GM21515 (cell line): ENCODE data around the gene RNU5D-1.

Experiments used
- ATAC-seq: cut with Tn5 transposase; IDR thresholded peaks from one replicate; pipeline ENCODE4 v1.9.1; 2021; ENCODE audit not compliant: unreplicated experiment

RNU5D-1 gene

DNA sequence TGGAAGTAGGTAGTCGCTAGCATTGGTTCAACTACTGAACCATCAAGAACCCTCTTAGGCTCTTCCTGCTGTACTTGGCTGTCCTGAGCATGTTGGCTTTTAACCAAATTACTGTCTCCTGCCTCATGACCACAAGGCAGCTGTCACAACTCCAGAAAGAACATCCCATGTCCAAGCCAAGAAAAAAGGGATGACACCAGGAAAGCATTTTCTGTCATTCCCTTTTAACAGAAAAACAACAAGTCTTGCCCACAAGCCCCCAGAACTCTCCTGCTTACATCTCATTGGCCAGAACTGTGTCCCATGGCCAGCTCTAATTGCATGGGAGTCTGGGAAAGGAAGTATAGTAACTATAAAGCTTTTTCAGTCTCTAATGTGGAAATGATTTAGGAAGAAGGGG lies 2.4 kb upstream of the RNU5D-1 start:
- ATAC-seq = no peak

DNA sequence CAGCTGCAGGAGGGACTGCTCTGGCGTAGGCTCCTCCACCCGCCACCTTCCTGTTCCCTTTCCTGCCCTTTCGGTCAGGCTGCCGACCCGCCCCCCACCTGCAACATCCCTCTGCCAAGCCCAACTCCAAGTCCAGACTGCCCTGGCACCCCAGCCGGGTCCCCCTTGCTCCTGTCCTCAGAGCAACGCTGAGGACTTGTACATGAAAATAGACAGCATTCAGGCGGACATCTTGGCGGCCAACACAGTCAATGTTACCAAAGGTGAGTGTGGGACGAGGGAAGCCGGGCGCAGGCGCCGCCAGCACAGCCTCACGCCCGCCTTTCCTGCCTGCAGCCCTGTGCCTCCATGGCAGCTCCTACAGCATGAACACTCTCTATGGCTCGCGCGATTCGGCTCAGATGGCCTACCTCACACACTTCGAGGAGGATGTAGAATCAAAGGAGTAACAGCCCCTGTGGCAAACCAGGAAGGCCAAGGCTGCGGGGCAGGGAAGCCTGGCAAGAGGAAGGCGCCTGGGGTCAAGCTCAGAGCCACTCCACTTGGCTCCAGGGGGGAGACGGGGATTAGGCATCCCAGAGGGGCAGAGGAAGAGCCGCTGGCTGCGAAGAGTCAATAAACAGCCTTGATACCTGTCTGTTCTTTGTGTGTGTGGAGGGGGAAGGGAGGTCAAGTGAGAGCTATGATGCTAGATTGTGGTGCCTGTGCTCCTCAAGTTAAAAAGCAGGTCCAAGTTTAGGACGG lies 5.8 kb downstream of the RNU5D-1 start:
- ATAC-seq = no peak

DNA sequence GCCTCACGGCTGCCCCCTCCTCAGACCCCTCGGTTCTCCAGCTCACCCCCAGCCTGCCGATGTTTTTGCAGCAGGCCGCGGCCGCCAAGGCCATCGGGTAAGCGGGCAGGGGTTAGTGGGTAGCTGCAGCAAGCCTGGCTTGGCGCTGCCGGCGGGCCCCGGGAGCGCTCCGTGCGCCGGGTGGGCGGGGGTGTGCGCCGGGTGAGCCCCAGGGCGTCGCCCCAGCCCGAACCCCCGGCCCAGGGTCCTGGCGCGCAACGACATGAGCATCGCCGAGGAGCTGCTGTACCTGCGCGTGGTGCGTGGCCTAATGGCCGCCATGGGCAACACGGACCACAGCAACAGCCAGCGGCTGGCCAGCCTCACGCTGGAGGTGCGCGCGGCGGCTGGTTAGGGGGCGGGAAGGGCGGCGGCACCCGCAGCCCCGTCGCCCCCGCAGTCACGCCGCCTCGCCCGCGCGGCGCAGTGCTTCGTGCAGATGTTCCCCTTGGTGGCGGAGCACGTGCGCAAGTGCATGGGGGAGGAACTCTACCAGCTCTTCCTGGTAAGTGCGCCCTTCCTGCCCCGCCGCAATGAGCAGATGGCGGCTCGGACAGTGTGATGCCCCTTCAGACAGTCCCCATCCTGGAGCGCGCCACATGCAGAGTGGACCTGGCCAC lies 6.5 kb downstream of the RNU5D-1 start:
- no peak for ATAC-seq

DNA sequence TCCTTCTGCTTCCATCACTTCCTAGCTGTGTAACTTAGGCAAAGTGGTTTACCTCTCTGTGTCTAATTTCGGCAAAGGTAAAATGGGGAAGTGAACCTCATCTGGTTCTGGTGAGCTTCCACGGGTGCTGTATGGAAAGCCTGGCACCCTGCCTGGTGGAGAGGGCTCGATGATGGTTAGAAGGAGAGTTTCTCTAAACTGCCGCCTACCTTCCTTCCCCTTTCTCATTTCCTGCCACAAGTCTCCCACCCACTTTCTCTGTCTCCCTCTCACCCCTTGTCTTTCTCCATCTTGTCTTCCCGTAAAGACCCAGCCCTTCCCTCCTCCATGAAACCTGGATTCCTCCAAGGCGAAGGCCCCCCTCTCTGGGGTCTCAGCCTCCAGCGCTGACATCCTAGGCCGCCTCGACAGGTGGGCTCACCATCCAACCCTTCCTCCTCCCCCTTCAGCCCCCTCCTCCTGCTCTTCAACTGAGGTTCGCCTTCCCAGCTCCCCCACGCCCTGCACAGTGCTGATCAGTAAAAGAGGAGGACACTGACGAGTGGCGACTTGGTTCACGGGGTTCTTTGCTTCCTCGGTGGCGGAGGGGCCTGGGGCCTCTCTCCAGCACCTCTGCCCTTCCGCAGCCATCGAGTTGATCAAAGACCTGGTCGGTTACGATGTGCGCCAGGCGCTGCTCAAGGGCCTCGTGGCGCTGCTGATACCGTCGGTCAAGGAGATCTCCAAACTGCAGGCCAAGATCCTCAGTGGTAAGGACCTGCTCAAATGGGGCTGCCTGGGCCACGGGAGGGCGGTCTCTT lies 7.3 kb downstream of the RNU5D-1 start:
- no peak for ATAC-seq

DNA sequence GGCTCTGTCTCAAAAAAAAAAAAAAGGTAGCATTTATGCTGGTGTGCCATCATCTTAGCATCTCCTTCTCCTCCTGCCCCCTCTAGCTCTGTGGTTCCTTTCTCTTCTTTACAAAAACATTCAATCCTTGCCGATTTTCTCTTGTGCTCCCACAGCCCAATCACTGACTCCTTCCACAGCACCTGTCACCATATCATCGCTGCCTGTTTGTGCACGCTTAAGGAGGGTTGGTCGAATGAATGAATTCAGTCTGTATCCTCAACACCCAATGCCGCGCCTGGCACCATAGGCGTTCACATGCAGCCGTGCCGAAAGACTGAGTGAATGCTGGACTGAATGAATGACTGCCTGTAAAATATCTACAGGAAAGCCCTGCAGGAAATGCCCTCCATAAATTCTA lies 7.9 kb downstream of the RNU5D-1 start:
- no peak for ATAC-seq

DNA sequence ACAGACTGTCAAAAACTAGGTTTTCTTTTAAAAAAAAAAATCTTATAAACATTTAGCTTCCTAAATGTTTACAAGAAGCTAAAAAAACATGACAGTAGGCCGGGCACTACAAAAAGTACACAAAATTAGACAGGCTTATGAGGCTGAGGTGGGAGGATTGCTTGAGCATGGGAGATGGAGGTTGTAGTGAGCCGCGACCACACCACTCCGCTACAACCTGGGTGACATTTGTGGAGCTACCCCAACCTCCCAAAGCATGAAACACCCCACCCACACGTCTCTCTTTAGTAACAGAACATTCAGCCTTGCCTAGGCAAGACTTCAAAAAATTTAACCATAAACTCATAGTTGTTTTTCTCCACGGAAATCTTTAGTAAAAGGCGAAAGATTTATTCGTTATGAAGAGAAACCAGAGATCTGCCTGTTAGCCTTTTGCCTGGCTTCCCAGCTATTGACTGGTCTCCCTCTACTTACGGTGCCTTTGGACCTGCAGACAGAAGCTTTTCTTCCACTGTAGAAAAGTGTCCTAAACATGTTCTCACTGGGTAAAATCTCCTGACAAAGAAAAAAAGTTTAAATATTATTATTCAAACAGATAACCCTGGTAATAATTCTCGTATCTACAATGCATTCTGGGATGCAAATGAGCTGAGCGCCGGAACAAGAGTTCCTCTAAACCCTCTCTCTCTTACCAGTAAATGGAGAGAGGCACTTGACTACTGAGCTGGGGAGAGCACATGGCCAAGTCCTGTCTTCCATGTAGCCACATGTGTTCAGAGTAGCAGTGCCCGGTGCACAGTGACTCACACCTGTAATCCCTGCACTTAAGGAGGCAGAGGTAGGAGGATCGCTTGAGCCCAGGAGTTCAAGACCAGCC lies 9.2 kb downstream of the RNU5D-1 start:
- peak; percentile 64 for ATAC-seq

DNA sequence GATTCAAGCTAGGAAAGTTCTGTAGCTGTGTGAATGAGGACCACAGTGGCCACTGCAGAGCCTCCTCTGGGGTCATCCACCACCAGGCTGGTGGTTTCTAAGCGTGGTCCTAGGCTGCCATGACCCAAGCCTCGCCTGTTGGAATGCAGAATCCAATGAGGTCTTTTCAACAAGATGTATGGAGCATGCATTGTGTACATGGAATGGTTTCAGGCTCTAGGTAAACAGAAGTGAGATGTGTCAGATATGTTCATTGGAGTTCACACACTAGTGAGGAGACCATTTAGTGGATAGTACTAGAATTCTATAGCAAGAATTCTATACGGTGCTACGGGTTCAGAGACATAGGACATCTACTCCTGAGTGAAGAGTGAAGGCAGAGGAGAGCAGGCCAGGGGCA lies 10.7 kb downstream of the RNU5D-1 start:
- no peak for ATAC-seq

DNA sequence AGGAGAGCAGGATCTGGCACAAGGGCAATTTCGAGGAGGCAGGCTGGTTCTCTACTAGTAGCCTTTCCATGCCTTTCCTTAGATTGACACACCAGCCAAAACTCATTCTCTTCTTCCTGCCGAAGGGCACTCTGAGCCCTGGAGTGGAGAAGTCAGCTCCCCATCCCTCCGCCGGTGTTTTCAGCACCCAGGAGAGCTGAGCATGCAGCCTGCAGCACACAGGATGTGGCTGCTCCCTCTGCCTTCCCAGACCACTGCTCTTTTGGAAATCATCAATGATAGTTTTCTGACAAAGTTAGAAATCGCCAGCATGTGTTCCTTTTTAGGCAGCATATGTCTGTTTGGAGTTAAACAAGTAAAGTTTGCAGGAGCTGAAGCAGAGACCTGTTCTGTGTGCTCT lies 11.7 kb downstream of the RNU5D-1 start:
- ATAC-seq = no peak

DNA sequence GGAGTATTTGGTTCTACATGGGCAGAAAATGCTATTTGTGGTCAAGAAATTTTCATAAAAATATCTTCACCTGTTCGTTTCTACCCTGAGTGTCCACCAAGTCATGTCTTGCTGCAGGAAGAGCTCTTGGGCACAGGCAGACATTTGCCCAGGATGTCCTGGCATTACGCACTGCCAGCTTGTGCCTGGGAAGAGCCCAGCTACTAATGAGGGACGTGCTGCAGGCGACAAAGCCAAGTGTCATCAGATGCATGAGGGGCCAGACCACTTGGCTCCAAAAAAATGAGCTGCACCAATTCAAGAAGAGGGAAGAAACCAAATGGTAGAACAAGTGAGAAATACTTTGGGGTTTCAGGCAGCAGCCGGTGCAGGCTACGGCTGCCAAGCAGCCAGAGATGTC lies 12.9 kb downstream of the RNU5D-1 start:
- no peak for ATAC-seq

DNA sequence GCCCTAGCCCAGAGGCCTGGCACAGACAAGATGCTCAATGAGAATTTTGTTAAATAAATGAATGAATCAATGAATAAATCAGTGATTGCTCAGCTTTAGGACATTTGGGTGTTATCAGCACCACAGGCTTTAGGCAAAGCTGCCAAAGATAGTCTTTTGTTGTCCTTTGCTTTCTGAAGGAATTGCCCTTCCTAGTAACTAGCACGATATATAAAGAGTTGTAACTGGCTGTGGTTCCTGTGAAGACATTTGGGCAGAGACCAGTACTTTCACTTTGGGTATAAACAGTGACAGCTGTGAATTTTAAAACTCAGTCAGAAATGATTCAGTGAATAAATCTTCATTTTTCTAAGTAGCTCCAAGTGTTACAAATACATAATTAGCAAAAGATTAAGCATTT lies 13.3 kb downstream of the RNU5D-1 start:
- no peak for ATAC-seq

DNA sequence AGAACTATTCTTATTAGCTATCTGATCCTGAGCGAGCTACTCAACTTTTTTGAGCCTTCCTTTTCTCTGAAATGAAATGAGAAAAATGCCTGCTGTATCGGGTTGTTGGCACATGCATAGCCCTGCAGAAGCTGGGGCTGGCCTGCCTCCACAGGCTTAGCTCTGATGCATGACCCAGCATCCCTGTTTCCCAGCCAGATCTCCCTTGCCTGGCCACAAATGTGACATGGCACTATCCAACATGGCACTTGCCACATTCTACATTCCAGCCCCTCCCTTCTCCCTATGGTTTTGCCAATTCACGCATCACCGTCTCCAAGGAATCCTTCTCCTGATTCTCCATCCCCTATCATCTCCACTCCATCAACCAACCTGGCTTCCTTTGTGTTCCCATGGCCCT lies 13.8 kb downstream of the RNU5D-1 start:
- no peak for ATAC-seq

DNA sequence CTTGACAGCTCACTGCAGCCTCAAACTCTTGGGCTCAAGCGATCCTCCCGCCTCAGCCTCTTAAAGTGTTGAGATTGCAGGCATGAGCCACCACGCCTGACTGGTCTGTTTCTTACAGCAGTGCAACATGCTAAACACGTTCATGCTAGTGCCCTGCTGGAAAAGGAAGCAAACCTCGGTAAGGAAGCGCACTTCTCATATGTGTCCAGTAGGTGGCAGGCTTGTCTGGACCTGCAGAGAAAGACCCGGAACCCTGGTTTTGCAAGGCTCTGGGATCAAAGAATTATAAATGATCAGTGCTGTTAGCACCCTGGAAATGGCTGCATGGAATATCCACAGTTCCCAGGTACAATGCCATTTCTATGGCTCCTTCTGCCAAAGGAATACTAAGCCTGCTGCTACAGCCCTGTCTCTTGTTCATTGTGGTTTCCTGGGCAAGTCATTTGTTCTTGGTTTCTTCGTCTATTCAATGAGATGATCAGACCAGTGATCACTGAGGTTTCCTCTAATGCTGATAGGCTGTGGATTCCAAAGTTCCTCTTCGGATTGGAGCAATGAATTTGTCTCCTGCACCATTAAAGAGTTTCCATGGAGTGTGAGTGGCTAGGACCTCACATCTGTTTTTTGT lies 15.9 kb downstream of the RNU5D-1 start:
- ATAC-seq = peak; percentile 44

DNA sequence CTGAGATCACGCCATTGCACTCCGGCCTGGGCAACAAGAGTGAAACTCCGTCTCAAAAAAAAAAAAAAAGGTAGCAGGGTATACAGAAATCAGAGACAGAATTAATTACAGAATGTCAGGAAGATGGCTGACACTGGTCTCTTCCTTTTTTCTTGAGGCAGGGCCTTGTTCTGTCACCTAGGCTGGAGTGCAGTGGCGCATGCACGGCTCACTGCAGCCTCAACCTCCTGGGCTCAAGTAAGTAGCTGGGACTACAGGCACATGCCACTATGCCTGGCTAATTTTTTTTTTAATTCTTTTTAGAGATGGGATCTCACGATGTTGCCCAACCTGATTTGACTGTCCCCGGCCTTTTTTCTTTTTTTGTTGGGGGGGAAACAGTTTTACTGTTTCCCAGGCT lies 16.4 kb downstream of the RNU5D-1 start:
- no peak for ATAC-seq

DNA sequence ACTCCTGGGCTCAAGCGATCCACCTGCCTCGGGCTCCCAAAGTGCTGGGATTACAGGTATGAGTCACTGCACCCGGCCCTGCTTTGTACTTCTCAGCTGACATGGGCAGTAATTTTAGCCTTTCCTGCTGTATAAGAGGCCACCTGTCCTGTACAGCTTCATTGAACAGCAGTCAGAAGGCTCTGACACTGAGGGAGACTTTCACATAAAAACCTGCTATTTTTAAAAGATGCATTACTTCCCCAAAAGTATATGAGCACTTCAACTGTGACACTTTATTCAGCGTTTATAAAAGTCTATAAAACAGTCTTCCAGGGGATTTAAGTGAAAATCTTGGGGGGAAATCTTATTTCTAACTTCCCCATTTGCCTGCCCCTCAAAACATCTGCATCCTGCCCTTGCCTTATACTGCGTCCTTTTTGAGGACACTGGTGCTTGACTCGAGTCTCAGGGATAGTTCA lies 17.6 kb downstream of the RNU5D-1 start:
- no peak for ATAC-seq

DNA sequence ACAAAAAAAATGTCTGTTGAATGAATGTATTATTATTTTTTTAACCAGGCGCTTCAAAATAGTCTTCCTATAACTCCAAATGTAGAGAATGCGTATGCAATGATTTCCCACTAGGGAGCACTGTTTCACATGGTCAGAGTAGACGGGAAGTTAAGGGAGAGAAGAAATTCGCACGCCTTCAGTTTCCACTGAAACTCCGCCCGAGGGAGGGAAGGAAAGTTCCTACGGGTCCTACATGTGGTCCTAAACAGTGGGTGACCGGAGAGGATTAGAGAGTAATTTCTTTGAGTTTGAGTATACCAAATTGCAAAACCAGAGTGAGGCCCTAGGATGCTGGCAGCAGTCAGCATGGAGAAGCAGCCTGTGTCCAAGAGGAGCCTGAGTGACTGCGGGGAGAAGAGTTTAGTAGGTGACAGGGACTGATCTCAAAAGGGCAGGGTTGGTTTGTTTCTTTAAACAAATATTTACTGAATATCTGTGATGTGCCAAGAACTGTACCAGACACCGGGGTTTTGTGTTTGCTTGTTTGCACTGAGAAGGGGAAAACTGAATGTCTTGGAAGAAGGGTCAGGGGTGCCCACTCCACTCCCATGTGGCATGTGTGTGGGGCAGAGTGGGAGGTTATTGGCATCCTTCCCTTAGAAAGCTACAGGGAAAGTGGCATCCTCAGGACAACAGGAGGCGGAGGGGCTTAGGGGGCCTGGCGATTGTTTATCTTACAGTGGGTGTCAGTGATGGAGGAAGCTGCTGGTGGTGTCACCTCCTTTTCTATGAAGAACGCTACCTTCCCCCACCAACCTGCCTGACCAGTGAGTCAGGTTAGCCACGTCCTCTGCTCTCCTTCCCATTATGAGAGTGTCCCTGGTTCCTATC lies 22.8 kb downstream of the RNU5D-1 start:
- ATAC-seq = no peak

DNA sequence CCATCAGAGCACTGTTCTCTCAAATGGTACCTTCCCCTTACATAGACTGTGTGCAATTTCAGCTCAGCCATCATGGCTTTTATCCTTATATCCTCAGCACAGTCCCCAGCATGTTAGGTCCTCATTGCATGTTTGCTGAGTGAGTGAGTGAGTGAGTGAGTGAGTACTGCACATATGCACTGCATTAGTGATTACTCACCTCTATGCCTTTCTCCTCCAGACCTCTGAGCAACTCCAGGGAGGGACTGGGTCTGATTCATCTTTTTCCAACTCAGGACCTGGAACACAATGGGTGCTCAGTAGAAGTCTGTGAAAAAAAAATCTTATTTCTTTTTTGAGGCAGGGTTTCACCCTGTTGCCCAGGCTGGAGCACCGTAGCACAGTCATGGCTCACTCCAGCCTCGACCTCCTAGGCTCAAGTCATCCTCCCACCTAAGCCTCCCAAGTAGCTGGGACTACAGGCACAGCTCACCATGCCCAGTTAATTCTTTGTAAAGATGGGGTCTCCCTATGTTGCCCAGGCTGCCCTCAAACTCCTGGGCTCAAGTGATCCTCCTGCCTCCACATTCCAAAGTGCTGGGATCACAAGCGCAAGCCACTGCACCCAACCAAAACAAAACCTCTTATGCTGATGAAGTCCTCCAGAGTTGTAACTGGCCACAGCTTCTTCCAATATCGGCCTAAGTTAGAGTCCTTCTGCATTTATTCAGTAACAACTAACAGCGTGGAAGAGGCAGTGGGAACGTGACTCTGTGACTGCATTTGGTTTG lies 23.7 kb downstream of the RNU5D-1 start:
- ATAC-seq = no peak

DNA sequence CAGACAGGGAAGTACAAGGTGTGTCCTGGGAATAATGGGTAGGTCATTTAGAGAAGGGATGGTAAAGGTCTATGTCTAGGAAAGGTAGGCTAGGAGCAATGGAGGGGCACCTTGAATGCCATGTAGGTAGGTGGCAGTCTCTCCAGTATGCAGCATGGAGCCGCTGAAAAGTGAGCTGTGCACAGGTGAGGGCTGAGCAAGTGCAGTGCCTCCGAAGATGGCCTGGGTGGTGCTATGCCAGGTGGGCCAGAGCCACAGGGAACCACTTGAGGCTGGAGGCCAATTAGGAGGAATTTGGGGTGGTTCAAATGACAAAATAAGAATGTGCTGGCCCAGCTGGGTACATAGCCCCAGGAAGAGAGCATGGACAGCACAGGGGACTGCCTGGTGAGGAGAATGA lies 25.0 kb downstream of the RNU5D-1 start:
- ATAC-seq = no peak

DNA sequence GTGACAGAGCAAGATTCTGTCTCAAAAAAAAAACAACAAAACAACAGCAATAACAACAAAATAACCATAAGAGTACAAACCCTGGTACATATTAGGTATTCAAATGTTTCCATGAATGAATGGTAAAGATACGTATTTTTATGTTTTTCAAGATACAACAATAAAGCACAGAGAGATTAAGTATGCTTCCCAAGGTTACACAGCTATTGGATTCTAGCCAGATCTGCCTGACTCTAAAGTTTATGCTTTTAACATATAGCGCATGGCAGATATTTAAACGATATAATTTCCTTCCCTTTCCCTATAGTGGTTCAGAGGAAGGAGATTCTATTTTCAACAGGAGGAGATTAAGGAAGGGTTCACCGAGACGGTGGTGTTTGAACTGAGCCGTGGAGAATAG lies 25.5 kb downstream of the RNU5D-1 start:
- no peak for ATAC-seq

DNA sequence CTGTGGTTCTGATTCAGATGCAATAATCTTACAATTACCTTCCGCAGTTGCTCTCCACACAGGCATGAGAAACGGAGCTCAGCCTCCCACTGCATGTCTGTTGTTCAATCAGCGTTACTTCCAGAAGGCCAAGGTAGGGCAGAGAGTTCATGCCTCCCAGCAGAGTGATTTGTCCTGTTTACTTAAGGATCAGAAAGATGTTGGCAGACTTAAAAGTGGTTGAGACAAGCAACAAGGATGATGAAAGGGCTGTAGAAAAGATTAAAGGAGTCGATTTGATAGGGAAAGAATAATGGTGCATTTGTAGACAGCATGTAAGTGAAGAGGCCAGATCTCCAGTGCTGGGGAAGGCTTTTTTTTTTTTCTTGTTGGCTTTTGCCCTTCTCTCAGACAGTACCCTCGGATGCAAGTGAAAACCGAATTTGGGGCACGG lies 29.8 kb downstream of the RNU5D-1 start:
- ATAC-seq = no peak
